ENCODE measurements around the gene OGFR. TPM values are rescaled to one million over a fixed set of nuclear protein-coding genes. Genes with fewer than 3 reads are reported as not detected.

The OGFR gene
- total RNA-seq, 2 experiments from 2014 or later: 67.0 to 76.6 TPM

- no peak overlapping the region for H3K4me3 Mint-ChIP-seq
- H3K4me1 Mint-ChIP-seq (ENCODE audit: low read depth): no peaks in the 10 kb centered on the region
- H3K27me3 Mint-ChIP-seq (ENCODE audit: low read depth): no peaks in the 10 kb centered on the region
- ATAC-seq (no peak), DNase-seq (no peak)
- POLR2A ChIA-PET: no interaction called here
- CTCF ChIA-PET: interaction anchor here (1.2 to 1.7 kb wide), 2 partner anchors 10 to 75 kb away, joined by 3 to 4 read pairs; no protein-coding TSS in a partner anchor
- no peaks in the 10 kb centered on the region for H3K9me3 Mint-ChIP-seq (ENCODE audit: insufficient read depth)
- H3K36me3 Mint-ChIP-seq (ENCODE audit: low read depth): no peaks in the 10 kb centered on the region
- no peak overlapping the region for H3K27ac Mint-ChIP-seq
Observed at GRCh38 chr20:62763404-62763803, 41.2 kb upstream of the OGFR start.

GRCh38 chr20:62764156-62764935 is 40.3 kb upstream of the OGFR start:
- no peaks in the 10 kb centered on the region for H3K4me1 Mint-ChIP-seq (ENCODE audit: low read depth)
- DNase-seq (no peak), ATAC-seq (no peak)
- no peaks in the 10 kb centered on the region for H3K36me3 Mint-ChIP-seq (ENCODE audit: low read depth)
- no peaks in the 10 kb centered on the region for H3K27me3 Mint-ChIP-seq (ENCODE audit: low read depth)
- H3K4me3 Mint-ChIP-seq: no peak overlapping the region
- POLR2A ChIA-PET: interaction anchor here (0.7 kb wide), 1 partner anchor 30 kb away, joined by 3 read pairs; no protein-coding TSS in a partner anchor
- CTCF ChIA-PET: interaction anchor here (1.2 kb wide), 1 partner anchor 75 kb away, joined by 3 read pairs; no protein-coding TSS in a partner anchor
- no peak overlapping the region for H3K27ac Mint-ChIP-seq
- no peaks in the 10 kb centered on the region for H3K9me3 Mint-ChIP-seq (ENCODE audit: insufficient read depth)

- Mint-ChIP-seq H3K27ac (no peak overlapping the region), H3K4me1 (ENCODE audit: low read depth) (no peaks in the 10 kb centered on the region), H3K27me3 (ENCODE audit: low read depth) (no peaks in the 10 kb centered on the region), H3K9me3 (ENCODE audit: insufficient read depth) (no peaks in the 10 kb centered on the region), H3K36me3 (ENCODE audit: low read depth) (no peaks in the 10 kb centered on the region), H3K4me3 (no peak overlapping the region)
- POLR2A ChIA-PET: interaction anchor here (0.7 kb wide), 1 partner anchor 29 kb away, joined by 3 read pairs; no protein-coding TSS in a partner anchor
- CTCF ChIA-PET: no interaction called here
- DNase-seq: no peak
- no peak for ATAC-seq
Observed at GRCh38 chr20:62765021-62765420, 39.6 kb upstream of the OGFR start.

GRCh38 chr20:62765432-62766070 is 39.1 kb upstream of the OGFR start:
- no peak for ATAC-seq
- ChIA-PET CTCF (no interaction called here), POLR2A (interaction anchor here (0.7 kb wide), 1 partner anchor 29 kb away, joined by 3 read pairs; no protein-coding TSS in a partner anchor)
- Mint-ChIP-seq H3K27ac (no peak overlapping the region), H3K4me1 (ENCODE audit: low read depth) (no peaks in the 10 kb centered on the region), H3K9me3 (ENCODE audit: insufficient read depth) (no peaks in the 10 kb centered on the region), H3K4me3 (no peak overlapping the region), H3K36me3 (ENCODE audit: low read depth) (no peaks in the 10 kb centered on the region), H3K27me3 (ENCODE audit: low read depth) (no peaks in the 10 kb centered on the region)
- DNase-seq: no peak

GRCh38 chr20:62766071-62766450 is 38.6 kb upstream of the OGFR start:
- H3K27ac Mint-ChIP-seq: no peak overlapping the region
- H3K4me1 Mint-ChIP-seq (ENCODE audit: low read depth): no peaks in the 10 kb centered on the region
- ChIA-PET CTCF (interaction anchor here (2.5 kb wide), 1 partner anchor 25 kb away, joined by 6 read pairs; no protein-coding TSS in a partner anchor), POLR2A (no interaction called here)
- no peak overlapping the region for H3K4me3 Mint-ChIP-seq
- H3K9me3 Mint-ChIP-seq (ENCODE audit: insufficient read depth): no peaks in the 10 kb centered on the region
- DNase-seq (no peak), ATAC-seq (no peak)
- no peaks in the 10 kb centered on the region for H3K36me3 Mint-ChIP-seq (ENCODE audit: low read depth)
- H3K27me3 Mint-ChIP-seq (ENCODE audit: low read depth): no peaks in the 10 kb centered on the region

GRCh38 chr20:62766716-62767115 is 37.9 kb upstream of the OGFR start:
- ChIA-PET POLR2A (no interaction called here), CTCF (interaction anchor here (2.5 kb wide), 1 partner anchor 25 kb away, joined by 6 read pairs; no protein-coding TSS in a partner anchor)
- H3K9me3 Mint-ChIP-seq (ENCODE audit: insufficient read depth): no peaks in the 10 kb centered on the region
- H3K4me3 Mint-ChIP-seq: no peak overlapping the region
- no peak for ATAC-seq
- H3K4me1 Mint-ChIP-seq (ENCODE audit: low read depth): no peaks in the 10 kb centered on the region
- H3K27ac Mint-ChIP-seq: no peak overlapping the region
- H3K27me3 Mint-ChIP-seq (ENCODE audit: low read depth): no peaks in the 10 kb centered on the region
- no peaks in the 10 kb centered on the region for H3K36me3 Mint-ChIP-seq (ENCODE audit: low read depth)
- DNase-seq: no peak

GRCh38 chr20:62768234-62768546 is 36.4 kb upstream of the OGFR start:
- Mint-ChIP-seq H3K27ac (no peak overlapping the region), H3K9me3 (ENCODE audit: insufficient read depth) (no peaks in the 10 kb centered on the region), H3K4me3 (no peak overlapping the region), H3K36me3 (ENCODE audit: low read depth) (no peaks in the 10 kb centered on the region), H3K4me1 (ENCODE audit: low read depth) (peaks cover 3% of the 10 kb centered on the region), H3K27me3 (ENCODE audit: low read depth) (no peaks in the 10 kb centered on the region)
- ChIA-PET CTCF (interaction anchor here (2.5 kb wide), 1 partner anchor 23 kb away, joined by 6 read pairs; no protein-coding TSS in a partner anchor), POLR2A (no interaction called here)
- ATAC-seq: no peak
- DNase-seq: no peak

GRCh38 chr20:62768551-62769287 is 35.9 kb upstream of the OGFR start:
- Mint-ChIP-seq H3K4me3 (no peak overlapping the region), H3K27ac (no peak overlapping the region), H3K4me1 (ENCODE audit: low read depth) (peaks cover 3% of the 10 kb centered on the region), H3K27me3 (ENCODE audit: low read depth) (no peaks in the 10 kb centered on the region), H3K36me3 (ENCODE audit: low read depth) (no peaks in the 10 kb centered on the region), H3K9me3 (ENCODE audit: insufficient read depth) (no peaks in the 10 kb centered on the region)
- ChIA-PET CTCF (interaction anchor here (2.5 kb wide), 1 partner anchor 23 kb away, joined by 6 read pairs; no protein-coding TSS in a partner anchor), POLR2A (no interaction called here)
- ATAC-seq (no peak), DNase-seq (no peak)

- ATAC-seq (no peak), DNase-seq (no peak)
- no peaks in the 10 kb centered on the region for H3K27me3 Mint-ChIP-seq (ENCODE audit: low read depth)
- ChIA-PET POLR2A (no interaction called here), CTCF (no interaction called here)
- peaks cover 8% of the 10 kb centered on the region for H3K4me1 Mint-ChIP-seq (ENCODE audit: low read depth)
- peak overlapping the region; percentile 53 for H3K27ac Mint-ChIP-seq
- H3K36me3 Mint-ChIP-seq (ENCODE audit: low read depth): no peaks in the 10 kb centered on the region
- no peaks in the 10 kb centered on the region for H3K9me3 Mint-ChIP-seq (ENCODE audit: insufficient read depth)
- H3K4me3 Mint-ChIP-seq: no peak overlapping the region
Observed at GRCh38 chr20:62769346-62770071, 35.1 kb upstream of the OGFR start.

- ChIA-PET POLR2A (no interaction called here), CTCF (no interaction called here)
- no peaks in the 10 kb centered on the region for H3K36me3 Mint-ChIP-seq (ENCODE audit: low read depth)
- no peak for DNase-seq
- no peaks in the 10 kb centered on the region for H3K27me3 Mint-ChIP-seq (ENCODE audit: low read depth)
- H3K4me3 Mint-ChIP-seq: no peak overlapping the region
- ATAC-seq: no peak
- peaks cover 16% of the 10 kb centered on the region for H3K4me1 Mint-ChIP-seq (ENCODE audit: low read depth)
- no peaks in the 10 kb centered on the region for H3K9me3 Mint-ChIP-seq (ENCODE audit: insufficient read depth)
- no peak overlapping the region for H3K27ac Mint-ChIP-seq
Observed at GRCh38 chr20:62770111-62770910, 34.3 kb upstream of the OGFR start.

- H3K27me3 Mint-ChIP-seq (ENCODE audit: low read depth): no peaks in the 10 kb centered on the region
- no peaks in the 10 kb centered on the region for H3K36me3 Mint-ChIP-seq (ENCODE audit: low read depth)
- H3K4me3 Mint-ChIP-seq: no peak overlapping the region
- peaks cover 20% of the 10 kb centered on the region for H3K4me1 Mint-ChIP-seq (ENCODE audit: low read depth)
- ChIA-PET CTCF (interaction anchor here (1.0 kb wide), 1 partner anchor 23 kb away, joined by 3 read pairs; no protein-coding TSS in a partner anchor), POLR2A (no interaction called here)
- DNase-seq (no peak), ATAC-seq (no peak)
- no peak overlapping the region for H3K27ac Mint-ChIP-seq
- H3K9me3 Mint-ChIP-seq (ENCODE audit: insufficient read depth): no peaks in the 10 kb centered on the region
Observed at GRCh38 chr20:62770916-62771315, 33.7 kb upstream of the OGFR start.

All from activated CD8-positive, alpha-beta T cell treated with anti-CD3 and anti-CD28 coated beads, Interleukin-2, amount 10 ng/mL, durations not matched to agents 7 days and 5 days (primary cell).